ENCODE results near the gene CLIP1. TPM values are rescaled to one million over a fixed set of nuclear protein-coding genes. Genes with fewer than 3 reads are reported as not detected.

Gene CLIP1
- total RNA-seq, 3 donors from 2014 or later = 43.5 to 170 (median 45.0) TPM

DNA sequence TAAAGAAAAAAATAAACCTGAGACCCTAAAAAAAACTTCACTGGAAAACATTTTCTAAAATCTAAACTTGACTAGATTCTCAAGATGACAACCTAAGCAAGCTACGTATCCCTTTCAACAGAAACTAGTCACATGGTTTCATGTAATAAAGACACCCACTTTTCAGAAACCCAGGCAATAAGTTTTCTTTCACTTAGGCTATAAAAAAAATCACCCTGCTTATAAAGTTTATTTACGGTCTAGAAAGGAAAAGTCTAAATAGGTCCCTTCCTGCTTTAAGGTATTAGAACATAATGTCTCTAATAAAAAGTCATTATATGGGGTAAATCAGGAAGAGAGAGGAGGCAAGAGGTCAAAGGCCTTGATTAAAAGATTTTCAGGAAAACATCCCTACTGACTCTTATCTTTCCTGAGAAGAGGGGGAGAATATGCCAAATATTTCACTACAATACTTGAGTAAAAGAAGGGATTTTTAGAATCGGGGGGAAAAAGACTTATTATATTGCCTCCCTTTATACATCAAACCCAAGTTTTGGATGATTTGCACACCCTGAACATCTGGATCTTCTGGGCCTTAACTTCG is 9.5 kb downstream of the CLIP1 start:
- H3K4me3 ChIP-seq = no peak overlapping the region
- DNase-seq = no peak
- H3K4me1 ChIP-seq (ENCODE audit: low read depth) = peaks cover 5% of the 10 kb centered on the region
- no peaks in the 10 kb centered on the region for H3K9me3 ChIP-seq
- TF ChIP-seq, protein P1, sequence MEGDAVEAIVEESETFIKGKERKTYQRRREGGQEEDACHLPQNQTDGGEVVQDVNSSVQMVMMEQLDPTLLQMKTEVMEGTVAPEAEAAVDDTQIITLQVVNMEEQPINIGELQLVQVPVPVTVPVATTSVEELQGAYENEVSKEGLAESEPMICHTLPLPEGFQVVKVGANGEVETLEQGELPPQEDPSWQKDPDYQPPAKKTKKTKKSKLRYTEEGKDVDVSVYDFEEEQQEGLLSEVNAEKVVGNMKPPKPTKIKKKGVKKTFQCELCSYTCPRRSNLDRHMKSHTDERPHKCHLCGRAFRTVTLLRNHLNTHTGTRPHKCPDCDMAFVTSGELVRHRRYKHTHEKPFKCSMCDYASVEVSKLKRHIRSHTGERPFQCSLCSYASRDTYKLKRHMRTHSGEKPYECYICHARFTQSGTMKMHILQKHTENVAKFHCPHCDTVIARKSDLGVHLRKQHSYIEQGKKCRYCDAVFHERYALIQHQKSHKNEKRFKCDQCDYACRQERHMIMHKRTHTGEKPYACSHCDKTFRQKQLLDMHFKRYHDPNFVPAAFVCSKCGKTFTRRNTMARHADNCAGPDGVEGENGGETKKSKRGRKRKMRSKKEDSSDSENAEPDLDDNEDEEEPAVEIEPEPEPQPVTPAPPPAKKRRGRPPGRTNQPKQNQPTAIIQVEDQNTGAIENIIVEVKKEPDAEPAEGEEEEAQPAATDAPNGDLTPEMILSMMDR (IDR thresholded peaks at IDR 0.05) = no peak
- no peak for ATAC-seq
- intact Hi-C loops (cut with DNase I, micrococcal nuclease) = no loop called here
- no peaks in the 10 kb centered on the region for H3K36me3 ChIP-seq (ENCODE audit: low read depth)

DNA sequence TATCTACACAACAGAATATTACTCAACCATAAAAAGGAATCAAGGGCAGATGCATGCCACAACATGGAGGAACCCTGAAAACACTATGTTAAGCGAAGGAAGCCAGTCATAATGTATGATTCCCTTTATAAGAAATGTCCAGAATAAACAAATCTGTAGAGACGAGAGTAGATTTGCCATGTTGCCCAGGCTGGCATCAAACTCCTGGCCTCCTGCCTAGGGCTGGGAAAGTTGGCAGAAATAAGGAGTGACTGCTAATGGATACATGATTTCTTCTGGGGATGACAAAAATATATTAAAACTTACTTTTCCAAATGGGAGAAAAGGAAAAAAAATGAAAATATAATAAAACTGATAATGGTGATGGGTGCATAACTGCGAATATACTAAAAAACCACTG is 10.9 kb downstream of the CLIP1 start:
- H3K9me3 ChIP-seq = no peaks in the 10 kb centered on the region
- TF ChIP-seq, protein P1 (IDR thresholded peaks at IDR 0.05) = no peak
- intact Hi-C loops (cut with DNase I, micrococcal nuclease) = no loop called here
- no peaks in the 10 kb centered on the region for H3K36me3 ChIP-seq (ENCODE audit: low read depth)
- ATAC-seq (no peak), DNase-seq (no peak)
- no peak overlapping the region for H3K4me3 ChIP-seq
- H3K4me1 ChIP-seq (ENCODE audit: low read depth) = peaks cover 7% of the 10 kb centered on the region

DNA sequence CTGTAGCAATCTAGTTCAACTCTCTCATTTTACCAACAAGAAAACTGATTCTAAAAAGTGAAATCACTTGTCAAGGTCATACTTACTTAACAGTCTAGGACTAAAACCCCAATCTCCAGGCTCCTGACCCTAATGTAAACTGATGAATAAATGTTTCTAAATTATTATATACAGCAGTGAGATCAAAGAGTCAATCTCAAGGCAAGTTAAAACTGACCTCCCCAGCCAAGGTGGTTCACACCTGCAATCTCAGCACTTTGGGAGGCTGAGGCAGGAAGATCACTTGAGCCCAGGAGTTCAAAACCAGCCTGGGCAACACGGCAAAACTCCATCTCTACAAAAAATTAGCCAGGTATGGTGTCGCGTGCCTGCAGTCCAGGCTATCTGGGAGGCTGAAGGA is 15.3 kb downstream of the CLIP1 start:
- no peak for ATAC-seq

DNA sequence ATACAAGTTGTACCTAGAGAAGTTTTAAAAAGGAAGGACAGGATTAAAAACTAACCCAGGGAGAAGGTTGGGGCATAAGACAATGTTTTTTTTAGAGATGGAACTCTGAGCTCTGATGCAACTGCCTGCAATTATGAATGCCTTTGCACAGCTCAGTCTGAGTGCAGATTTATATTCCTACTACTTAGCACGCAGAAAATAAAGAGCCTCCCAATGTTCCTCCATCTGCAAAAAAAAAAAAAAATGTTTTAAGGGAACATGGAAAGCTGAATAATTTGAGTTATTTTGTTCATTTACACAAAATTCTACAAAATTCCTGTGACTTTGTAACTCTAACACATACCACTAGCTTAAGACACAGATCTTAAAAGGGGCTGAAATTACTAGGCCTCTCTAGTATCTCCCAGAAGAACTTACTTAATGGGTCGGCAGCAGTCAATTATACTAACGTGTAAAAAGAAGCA is 15.7 kb downstream of the CLIP1 start:
- ATAC-seq = peak; percentile 60

More for the DNA sequence above, 15.3 kb downstream of the CLIP1 start:
- Histone ChIP-seq H3K4me1 (ENCODE audit: low read depth) (peaks cover 11% of the 10 kb centered on the region), H3K9me3 (no peaks in the 10 kb centered on the region), H3K36me3 (ENCODE audit: low read depth) (no peaks in the 10 kb centered on the region), H3K4me3 (no peak overlapping the region)
- TF ChIP-seq, protein P1 (IDR thresholded peaks at IDR 0.05) = no peak
- no peak for DNase-seq
- intact Hi-C loops (cut with DNase I, micrococcal nuclease) = no loop called here

DNA sequence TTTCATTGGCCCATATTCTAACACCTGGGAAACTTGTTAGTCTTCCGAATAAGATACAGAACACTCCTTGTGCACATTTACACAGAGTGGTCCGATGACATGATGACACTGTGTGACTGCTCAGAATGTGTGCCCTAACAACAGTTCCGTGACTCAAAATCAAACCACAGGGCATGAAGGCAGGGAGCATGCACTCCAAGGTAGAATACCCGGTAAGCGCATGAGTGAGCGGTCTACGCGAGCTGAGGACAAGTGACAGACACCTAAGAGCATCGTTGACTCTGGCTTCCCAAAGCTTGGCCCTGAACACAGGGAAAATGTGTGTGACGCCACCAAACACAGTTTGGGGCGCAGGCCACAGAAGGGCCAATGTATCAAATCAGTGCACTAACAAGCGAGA is 18.6 kb downstream of the CLIP1 start:
- DNase-seq (no peak), ATAC-seq (no peak)
- Histone ChIP-seq H3K9me3 (no peaks in the 10 kb centered on the region), H3K4me3 (no peak overlapping the region), H3K36me3 (ENCODE audit: low read depth) (no peaks in the 10 kb centered on the region), H3K4me1 (ENCODE audit: low read depth) (peaks cover 18% of the 10 kb centered on the region)
- TF ChIP-seq, protein P1 (IDR thresholded peaks at IDR 0.05) = no peak
- intact Hi-C loops (cut with DNase I, micrococcal nuclease) = no loop called here

More for the DNA sequence above, 15.7 kb downstream of the CLIP1 start:
- peaks cover 11% of the 10 kb centered on the region for H3K4me1 ChIP-seq (ENCODE audit: low read depth)
- no peak for DNase-seq
- no peaks in the 10 kb centered on the region for H3K36me3 ChIP-seq (ENCODE audit: low read depth)
- TF ChIP-seq, protein P1 (IDR thresholded peaks at IDR 0.05) = no peak
- intact Hi-C loops (cut with DNase I, micrococcal nuclease) = no loop called here
- no peaks in the 10 kb centered on the region for H3K9me3 ChIP-seq
- H3K4me3 ChIP-seq = no peak overlapping the region
